Neutrophil (primary cell): ENCODE results near the gene KIFAP3.

Experiments
- H3K27ac ChIP-seq: fragments of 200-600 bp; sonication (generic); 2 replicates; pipeline ENCODE4 v1.5.1; 2016; ENCODE audit warnings: mild to moderate bottlenecking, moderate library complexity
- H3K27me3 ChIP-seq: fragments of 200-600 bp; sonication (generic); 2 replicates; pipeline ENCODE4 v1.6.0; 2016; ENCODE audit warnings: mild to moderate bottlenecking
- H3K36me3 ChIP-seq: fragments of 200-600 bp; sonication (generic); 2 replicates; pipeline ENCODE4 v1.5.1; 2017
- H3K4me1 ChIP-seq, 2 experiments: fragments of 200-600 bp in 1 of 2; sonication (generic) in 1 of 2; 1 replicate in 1 of 2; 2 replicates in 1 of 2; pipeline versions ENCODE4 v1.5.1 to v1.6.1; 2013 to 2016; ENCODE audit warnings: low read depth in 1 of 2, low read length in 1 of 2, mild to moderate bottlenecking in 1 of 2, moderate library complexity in 1 of 2; ENCODE audit not compliant: control insufficient read depth in 1 of 2, insufficient read depth in 1 of 2
- H3K4me3 ChIP-seq, 2 experiments: fragments of 200-600 bp in 1 of 2; sonication (generic) in 1 of 2; 1 replicate in 1 of 2; 2 replicates in 1 of 2; pipeline ENCODE4 v1.5.1; 2013 to 2016; ENCODE audit warnings: low read depth in 1 of 2, low read length in 1 of 2, mild to moderate bottlenecking in 1 of 2, moderate library complexity in 1 of 2
- H3K9me3 ChIP-seq: fragments of 200-600 bp; sonication (generic); 2 replicates; pipeline ENCODE4 v1.5.1; 2016
- CTCF ChIP-seq: fragments of 200-600 bp; sonication (generic); IDR thresholded peaks from 2 replicates; pipeline ENCODE4 v1.5.1; 2016; ENCODE audit warnings: antibody characterized with exemption

KIFAP3 gene

DNA sequence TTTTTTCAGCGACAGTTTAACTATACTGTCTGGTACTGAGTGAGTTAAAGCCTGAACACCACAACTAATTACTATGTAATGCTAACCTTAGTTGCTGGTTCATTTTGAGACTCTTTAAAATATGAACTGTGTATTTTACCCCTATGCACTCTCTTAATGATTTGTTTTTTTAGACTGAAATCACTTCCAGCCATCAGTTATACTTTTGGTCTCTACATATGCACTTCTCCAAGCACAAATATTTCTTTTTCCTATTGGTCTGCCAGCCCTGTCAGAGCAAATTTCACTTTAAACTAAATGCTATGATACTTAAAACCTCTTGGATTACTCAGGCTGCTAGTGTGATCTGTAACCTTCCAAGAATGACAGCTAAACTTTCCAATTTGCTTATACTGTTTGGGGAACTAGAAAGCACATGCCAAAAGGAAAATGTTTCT, 142.7 kb downstream of the KIFAP3 start:
- no peak for TF ChIP-seq CTCF
- no peak overlapping the region for H3K4me3 ChIP-seq
- no peaks in the 10 kb centered on the region for H3K4me1 ChIP-seq
- no peaks in the 10 kb centered on the region for H3K27me3 ChIP-seq
- H3K36me3 ChIP-seq, result no peaks in the 10 kb centered on the region
- H3K9me3 ChIP-seq, result no peaks in the 10 kb centered on the region
- no peak overlapping the region for H3K27ac ChIP-seq

- TF ChIP-seq CTCF, result no peak
- no peaks in the 10 kb centered on the region for H3K27me3 ChIP-seq
- no peak overlapping the region for H3K4me3 ChIP-seq
- H3K27ac ChIP-seq, result no peak overlapping the region
- no peaks in the 10 kb centered on the region for H3K4me1 ChIP-seq
- H3K36me3 ChIP-seq, result no peaks in the 10 kb centered on the region
- no peaks in the 10 kb centered on the region for H3K9me3 ChIP-seq
Observed at GRCh38 chr1:169929210-169929526, 145.3 kb downstream of the KIFAP3 start.

DNA sequence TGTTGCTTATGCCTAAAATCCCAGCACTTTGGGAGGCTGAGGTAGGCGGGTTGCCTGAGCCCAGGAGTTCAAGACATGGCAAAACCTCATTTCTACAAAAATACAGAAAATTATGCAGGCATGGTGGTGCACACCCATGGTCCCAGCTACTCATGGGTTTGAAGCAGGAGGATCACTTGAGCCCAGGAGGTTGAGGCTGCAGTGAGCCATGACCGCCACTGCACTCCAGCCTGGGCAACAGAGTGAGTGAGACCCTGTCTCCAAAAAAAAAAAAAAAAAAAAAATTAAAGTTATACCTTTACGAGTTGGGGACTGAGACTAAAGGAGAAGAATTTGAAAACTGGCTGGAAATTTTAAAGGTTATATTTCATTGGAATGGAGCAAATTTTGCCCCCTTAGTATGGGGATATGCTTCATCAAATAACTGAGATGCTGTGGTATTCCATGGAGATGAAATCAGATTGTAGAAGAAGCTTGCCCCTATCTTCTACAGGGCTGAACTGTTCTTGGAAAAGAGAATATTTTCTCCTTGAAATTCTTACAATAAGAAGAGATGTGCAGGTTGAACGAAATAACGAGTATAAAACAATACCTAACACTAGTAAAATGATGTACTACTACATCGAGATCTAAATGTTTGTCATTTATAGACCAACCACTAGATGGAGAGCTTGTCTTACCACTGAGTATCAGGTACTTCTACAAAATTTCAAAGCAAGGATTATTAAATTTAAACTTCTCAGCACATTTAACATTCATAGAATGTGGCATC, 145.9 kb downstream of the KIFAP3 start:
- Histone ChIP-seq H3K4me1 (no peaks in the 10 kb centered on the region), H3K4me3 (no peak overlapping the region), H3K36me3 (no peaks in the 10 kb centered on the region), H3K27me3 (no peaks in the 10 kb centered on the region), H3K27ac (no peak overlapping the region), H3K9me3 (no peaks in the 10 kb centered on the region)
- TF ChIP-seq CTCF, result no peak

DNA sequence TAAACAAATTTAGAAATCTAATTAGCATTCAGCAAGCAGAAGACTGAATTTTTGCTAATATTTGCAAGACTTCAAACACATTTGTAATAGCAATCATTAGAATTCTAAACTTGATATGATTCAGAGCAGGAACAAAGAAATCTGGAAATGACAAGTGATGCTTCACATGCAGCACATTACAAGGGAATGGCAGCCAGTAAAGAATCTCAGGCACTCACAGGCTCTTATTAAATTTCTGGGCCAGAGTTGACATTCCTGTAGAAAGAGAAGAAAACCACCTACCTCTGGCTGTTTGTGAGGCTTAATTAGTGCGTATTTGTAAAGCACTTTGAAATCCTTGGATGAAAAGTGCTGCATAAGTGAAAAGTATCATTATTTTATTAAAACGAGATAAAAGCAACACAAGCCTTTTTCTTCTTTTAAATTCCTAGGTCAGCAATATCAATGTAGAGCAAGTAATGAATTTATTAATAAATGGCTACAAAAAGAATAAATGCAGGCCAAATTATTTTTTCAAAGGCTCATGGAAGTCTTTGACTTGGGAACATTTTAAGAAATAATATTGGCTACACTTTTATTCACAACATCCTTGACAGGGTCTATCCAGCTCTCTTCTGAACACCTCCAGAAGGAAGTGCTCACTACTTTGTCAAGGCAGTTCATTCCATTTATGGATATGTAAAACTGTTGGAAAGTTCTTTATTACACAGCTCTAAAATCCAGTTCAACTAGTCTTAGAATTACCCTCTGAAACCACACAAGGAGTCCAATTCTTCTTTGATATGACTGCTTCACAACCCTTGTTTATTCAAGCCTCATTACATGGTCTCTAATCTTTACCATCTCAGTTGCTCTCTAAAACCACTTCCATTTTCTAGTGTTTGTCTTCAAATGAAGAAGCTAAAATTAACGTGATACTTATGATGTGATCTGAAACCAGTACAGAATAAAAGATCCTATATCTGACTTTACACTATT, 148.7 kb downstream of the KIFAP3 start:
- Histone ChIP-seq H3K27me3 (no peaks in the 10 kb centered on the region), H3K4me1 (no peaks in the 10 kb centered on the region), H3K9me3 (no peaks in the 10 kb centered on the region), H3K4me3 (no peak overlapping the region), H3K27ac (no peak overlapping the region), H3K36me3 (no peaks in the 10 kb centered on the region)
- TF ChIP-seq CTCF, result no peak

DNA sequence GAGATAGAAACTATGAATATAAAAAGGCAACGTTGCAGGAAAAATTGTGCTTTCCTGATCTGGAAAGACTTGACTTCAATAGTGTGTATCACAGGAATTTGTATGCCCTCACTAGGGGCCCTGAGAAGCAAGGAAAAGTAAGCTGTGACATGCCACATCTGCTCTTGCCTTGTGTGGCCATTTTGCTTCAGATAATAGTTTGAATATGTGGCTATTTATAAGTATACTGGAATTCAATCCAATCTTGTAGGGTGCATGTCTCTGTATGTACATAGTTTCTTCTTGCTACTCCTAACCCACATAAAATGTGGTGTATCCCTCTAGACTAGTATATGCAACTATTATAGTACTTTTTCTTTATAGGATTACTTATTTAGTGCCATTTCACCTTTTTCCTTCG, 149.7 kb downstream of the KIFAP3 start:
- H3K9me3 ChIP-seq, result no peaks in the 10 kb centered on the region
- H3K27ac ChIP-seq, result no peak overlapping the region
- H3K4me1 ChIP-seq, result no peaks in the 10 kb centered on the region
- H3K36me3 ChIP-seq, result no peaks in the 10 kb centered on the region
- no peak for TF ChIP-seq CTCF
- no peaks in the 10 kb centered on the region for H3K27me3 ChIP-seq
- H3K4me3 ChIP-seq, result no peak overlapping the region
